NCI-H1105 treated with DMSO at 0.1 percent for 48 hours (cell line): ENCODE data around the gene TMEM127.
"Not testable (repeated sequence)": the region's sequence is repeated elsewhere in the genome, so short reads cannot be mapped to it uniquely, and the experiment has no call there.

ENCODE experiments used
- DNase-seq: peaks from one replicate; lab custom pipeline; 2025; lab: John Stamatoyannopoulos, UW

Gene TMEM127, protein sequence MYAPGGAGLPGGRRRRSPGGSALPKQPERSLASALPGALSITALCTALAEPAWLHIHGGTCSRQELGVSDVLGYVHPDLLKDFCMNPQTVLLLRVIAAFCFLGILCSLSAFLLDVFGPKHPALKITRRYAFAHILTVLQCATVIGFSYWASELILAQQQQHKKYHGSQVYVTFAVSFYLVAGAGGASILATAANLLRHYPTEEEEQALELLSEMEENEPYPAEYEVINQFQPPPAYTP

DNA sequence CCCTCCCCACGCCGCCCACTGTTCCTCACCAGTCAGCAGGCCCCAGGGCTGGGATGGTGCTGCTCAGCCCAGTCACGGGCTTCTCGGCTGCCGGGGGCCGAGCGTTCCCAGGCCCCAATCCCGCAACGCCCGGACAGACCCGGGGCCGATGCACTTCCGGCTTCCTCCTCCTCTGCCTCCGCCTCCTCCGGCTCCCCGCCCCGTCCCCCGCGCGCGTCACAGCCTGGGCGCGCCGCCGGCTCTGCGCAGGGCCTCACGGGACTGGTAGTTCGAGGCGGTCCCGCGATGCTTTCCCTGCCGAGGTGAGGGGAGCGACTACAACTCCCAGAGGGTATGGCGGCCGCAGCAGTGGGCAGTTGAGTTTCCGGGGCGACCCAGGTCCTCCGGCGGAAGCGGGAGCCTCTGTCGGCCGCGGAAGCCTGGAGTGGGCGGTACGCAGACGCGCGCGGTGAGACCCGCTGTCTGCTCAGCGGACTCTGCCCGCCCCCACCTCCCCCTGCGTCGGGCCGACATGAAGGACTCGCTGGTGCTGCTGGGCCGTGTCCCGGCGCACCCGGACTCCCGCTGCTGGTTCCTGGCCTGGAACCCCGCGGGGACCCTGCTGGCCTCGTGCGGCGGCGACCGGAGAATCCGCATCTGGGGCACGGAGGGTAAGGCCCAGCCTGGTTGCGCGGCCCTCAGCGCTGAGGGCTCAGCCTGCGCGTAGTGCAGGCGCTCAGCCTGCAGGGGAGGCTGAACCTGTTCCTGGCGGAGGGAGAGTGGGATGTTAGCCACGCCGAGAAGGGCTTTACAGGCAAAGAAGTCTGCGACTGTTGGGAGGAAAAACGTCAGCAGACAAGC is at the start of gene TMEM127, which contains the start of gene CIAO1:
TMEM127 (minus strand) TSS at position 158 of the 840 bp plus-strand sequence. CDS start 616 bp downstream, outside the sequence.
CIAO1 (plus strand) TSS at position 386 of the 840 bp plus-strand sequence; CDS start at position 512, 126 bp downstream.
- DNase-seq: peak; percentile 96

DNA sequence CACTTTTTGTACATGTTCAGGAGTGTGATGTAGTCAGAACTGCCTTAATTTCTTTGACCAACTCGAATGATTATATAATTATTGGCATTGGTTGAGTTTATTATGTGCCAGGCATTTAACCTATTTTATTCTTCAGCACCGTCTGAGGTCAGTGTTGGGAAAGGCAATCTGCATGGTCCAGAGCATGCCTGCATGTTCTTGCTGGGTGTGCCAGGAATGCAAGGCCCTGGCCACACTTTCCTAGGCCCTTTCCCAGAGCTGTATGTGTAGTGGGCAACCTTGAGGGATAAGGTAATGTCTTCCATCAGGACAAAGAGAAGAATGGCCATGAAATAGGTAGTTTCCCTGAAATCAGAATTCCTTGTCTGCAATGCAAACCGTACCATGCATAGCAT is 49.2 kb upstream of the TMEM127 start:
- no peak for DNase-seq

DNA sequence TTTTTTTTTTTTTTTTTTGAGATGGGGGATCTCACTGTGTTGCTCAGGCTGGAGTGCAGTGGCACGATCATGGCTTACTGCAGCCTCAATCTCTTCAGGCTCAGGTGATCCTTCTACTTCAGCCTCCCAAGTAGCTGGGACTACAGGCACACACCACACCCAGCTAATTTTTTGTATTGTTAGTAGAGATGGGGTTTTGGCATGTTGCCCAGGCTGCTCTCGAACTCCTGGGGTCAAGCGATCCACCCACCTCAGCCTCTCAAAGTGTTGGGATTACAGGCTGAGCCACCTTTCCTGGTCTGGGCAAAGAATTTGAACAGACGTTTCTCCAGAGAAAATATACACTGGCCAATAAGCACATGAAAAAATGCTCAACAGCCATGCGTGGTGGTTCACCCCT is 42.5 kb upstream of the TMEM127 start:
- DNase-seq: peak; percentile 16

DNA sequence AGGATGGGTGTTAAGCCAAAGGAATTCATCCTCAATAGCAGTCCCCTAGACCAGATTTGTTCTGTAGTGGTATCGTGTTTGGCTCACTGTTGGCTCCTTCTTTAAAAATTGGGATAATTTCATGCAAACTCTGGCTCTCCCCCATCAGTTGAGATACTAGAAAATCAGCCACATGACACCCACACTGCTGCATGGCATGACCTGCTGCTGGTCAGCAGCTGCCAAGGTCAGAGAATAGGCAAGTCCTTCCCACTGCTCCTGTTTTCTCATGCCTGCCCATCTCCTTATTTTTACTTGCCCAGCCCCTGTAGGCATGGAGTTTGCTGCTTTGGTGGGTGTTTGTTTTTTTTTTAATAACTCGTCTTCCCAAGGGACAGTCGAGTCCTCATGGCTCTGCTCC is 40.6 kb upstream of the TMEM127 start:
- no peak for DNase-seq

DNA sequence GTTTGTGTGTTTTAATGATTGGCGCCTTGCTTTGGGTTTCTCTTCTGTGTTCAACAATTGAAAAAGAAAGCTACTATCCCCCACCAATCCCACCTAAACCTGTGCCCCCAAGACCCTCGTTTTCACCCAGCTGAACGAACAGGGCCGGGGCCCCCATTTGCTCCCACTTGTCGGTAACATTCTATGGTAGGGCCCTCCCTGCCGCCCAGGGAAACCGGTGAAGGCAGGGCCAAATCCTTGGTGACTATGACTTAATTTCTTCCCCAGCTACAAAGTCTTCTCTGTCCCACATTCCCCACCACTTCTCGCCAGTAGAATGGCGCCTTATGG is 40.1 kb upstream of the TMEM127 start:
- no peak for DNase-seq

DNA sequence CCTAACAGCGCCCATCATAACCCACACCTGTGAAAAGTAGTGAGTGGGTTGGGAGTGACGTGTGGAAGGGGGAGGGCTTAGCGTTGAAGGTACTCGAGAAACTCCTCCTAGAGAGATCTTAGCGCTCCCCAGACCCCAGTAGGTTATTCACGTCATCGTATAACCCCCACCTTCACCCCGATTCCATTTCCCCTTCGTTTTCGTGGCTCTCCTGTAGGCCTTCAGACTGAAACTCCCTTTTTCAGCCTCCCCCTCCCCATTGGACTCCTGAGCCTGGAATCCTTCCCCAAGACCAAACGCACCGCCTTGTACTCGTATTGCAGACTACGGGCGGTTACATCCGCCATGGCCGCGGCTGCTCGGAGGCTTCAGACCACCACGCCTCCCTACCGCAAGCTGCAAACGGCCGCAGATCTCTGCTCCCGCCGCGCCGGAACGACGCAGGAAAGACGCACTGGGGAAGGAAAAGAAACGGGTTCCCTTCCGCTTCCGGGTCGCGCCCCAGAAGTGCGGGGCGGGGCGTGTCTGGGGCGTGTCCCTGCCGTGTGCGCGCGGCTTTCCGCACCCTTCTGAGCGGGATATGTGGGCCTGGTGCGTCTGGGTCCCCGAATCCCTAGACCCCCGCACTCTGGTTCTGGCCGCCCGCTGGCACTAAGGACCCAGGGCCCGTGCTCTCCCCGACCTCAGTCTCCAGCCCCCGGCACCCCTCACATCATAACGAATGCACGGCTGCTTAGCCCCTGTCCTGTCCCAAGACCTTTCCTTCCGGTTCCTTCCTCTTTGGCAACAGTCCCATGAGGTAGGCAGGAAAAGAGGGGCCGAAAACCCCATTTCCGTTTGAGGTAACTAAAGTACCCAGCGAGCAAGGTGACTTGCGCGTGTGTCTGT is 39.5 kb upstream of the TMEM127 start, which contains the start of gene SNRNP200:
SNRNP200 (minus strand) TSS at position 456 of the 888 bp plus-strand sequence; CDS start at position 347, 109 bp downstream.
- peak; percentile 86 for DNase-seq

DNA sequence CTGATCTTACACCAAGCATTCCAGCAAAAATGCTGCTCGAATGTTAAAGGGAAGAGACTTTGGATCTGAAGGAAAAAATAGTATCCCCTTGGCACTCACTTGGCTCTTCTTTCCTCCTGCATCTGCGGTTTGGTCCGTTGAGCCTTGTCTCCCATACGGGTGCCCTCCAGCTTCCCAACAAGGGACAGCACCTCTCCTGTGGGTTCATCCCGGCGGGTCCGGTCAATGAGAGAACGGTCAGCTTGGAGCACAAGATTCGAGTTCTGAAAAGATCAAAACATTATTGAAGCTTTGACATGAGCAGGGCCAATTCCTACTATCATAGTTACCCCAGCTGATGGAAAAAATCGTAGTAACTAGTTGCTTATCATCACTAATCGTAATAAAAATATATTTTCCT is 38.8 kb upstream of the TMEM127 start:
- no peak for DNase-seq

DNA sequence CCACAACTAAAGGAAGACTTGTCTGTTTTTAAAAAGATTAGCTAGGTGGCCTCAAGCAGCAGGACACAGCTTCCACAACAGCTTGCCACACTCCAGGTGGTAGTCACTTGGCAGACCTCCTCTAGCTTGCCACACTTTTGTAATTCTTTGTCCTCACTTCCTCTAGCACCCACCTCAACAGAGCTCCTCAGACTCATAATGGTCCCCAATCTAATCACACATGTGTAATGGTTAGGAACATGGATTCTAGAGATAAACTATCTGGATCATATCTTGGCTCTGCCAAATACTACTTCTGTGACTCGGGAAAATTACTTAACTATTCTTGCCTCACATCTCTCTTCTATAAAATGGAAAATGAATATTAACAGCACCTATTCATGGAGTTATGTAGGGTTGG is 36.1 kb upstream of the TMEM127 start:
- no peak for DNase-seq

DNA sequence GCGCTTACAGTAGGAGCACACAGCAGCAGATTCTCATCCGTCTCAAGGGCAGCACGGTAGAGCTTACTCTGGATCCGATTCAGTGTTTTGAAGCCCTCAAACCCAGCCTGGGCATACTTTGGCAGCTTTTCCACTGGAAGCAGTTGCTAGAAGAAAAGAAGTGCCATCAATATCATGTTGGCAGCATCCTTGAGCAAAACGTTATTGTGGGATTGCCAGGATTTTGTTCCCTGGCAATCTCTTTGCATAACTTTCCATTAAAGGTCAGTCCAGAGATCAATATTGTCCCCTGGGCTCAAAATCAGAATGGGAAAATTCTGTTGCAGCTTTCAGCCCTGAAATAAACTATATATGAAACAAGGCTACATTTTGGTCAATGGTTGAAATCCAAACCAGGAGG is 31.1 kb upstream of the TMEM127 start:
- no peak for DNase-seq

DNA sequence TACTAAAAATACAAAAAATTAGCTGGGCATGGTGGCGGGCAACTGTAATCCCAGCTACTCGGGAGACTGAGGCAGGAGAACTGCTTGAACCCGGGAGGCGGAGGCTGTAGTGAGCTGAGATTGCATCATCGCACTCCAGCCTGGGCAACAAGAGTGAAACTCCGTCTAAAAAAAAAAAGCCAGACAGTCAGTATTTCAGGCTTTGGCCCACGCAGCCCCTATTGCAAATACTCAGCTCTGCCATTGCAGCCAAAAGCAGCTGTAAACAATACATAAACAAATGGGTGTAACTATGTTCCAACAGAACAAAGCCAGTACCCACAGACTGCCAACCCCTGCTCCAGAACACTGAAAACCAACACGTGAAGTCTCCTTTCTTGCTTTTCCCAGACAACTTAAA is 28.5 kb upstream of the TMEM127 start:
- DNase-seq: not testable (repeated sequence)

DNA sequence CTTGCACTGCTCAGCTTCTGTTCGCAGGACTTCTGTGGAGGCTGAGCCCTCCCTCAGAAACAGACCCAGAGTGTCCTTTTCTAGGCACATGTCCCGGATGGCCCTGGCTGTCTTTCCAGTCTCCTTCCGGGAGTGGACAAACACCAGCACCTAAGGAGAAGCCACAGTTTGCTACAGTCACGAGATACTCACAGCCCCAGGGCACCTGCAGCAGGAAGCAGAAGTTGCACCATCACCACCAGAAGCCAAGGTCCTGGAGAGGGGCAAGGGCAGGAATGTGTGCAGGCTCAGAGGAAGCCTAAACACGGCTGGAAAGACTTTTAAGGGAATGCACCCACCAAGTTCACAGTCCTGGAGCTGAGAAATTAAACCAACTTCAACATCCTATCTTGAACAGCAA is 26.0 kb upstream of the TMEM127 start:
- no peak for DNase-seq

DNA sequence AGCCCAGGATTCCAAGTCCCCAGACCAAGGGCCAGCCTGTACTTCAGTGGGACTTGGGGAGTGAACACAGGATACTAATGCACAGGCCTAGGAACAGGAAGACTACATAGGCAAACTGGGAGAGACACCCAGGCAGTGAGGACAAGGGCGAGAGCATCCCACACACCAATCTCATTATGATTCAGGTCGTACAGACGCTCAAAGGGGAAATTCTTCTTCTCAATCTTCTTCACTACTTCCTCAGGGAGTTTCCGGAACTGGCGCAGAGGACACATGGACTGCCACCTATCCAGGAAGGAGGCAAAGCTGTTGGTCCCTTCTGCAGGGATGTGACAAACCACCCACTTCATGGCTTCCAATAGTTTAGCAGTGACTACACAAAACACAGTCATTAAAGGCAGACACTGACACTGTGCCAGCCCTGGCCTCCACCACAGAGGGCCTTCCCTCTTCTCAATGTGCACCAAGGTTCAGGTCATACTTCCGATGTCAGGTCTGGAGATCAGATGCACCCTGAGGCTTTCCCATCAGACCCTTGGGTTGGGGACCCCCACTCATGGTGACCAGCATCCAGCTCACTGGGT is 21.6 kb upstream of the TMEM127 start:
- no peak for DNase-seq

DNA sequence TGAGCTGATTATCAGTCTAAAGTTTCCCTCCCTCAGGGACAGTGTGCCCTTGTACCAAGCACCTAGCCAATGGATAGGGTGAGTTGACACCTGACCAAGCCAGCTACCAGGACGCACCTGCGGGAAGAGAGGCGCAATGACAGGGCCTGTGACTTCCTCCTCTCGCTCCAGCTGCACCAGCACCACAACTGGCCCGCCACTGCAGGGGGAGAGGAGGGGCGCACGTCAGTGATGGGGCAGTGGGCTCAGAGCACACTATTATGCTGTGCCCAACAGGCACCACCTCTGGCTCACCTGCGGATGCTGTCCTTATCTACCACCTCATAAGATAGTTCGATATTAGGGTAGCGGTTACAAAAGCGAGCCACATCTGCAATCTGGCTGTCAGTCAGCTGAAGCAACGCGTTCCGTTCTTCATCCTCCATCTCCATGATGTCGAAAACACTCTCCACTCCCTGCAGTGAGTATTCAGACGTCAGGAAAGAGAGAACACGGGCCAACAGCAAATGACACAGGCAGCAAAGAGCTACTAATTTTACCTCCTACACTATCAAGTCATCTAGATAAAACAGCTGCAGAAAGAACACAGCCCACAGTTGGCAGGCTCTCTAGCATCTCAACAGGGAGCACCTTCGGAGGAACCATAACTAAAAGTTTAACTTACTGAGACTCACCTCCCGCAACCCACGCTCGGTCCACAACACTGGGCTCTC is 11.1 kb upstream of the TMEM127 start:
- no peak for DNase-seq

DNA sequence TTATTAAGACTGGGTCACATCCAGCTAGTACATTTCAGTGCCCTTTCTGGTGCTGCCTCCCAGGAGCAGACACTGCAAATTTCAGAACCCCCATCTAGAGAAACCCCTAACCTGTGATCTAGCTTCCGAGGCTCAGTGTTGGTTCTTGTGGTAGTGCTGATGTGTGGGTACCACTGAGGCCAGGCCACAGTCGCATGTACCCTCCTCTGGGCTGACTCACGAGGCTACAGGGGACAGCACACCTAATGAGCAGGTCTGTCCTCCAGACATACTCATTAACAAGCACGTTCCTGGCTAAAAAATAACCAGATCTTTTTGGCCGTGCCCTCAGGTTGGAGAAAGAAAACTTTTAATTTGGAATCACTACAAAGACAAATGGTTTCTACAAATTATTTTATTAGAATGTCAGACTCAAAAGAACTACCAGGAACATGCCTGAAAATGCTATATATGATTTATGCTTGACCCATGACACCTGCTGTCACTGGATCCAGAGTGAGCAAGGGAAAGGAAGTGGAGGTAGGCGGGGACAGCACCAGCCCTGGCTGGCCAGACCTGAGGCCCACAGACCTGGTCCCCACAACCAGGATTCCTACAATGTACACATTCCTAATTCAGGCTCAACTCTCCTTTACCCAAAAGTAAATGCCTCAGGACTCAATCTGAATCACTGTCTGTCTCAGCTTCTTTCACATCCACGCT is 8.7 kb upstream of the TMEM127 start:
- no peak for DNase-seq

DNA sequence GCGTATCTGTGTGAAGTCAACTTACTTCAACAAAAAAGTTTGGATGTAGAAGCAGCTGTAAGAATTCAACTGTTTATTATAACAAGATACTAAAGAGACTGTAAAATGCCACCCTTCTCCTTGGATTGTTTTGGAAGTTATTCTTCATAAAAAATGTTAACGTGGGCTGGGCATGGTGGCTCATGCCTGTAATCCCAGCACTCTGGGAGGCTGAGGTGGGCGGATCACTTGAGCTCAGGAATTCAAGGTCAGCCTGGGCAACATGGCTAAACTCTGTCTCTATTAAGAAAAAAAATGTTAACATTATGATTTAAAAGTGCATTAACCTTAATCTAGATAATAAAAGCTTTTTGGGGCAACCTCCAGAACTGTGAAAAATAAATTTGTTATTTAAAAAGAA is 8.0 kb upstream of the TMEM127 start:
- no peak for DNase-seq

DNA sequence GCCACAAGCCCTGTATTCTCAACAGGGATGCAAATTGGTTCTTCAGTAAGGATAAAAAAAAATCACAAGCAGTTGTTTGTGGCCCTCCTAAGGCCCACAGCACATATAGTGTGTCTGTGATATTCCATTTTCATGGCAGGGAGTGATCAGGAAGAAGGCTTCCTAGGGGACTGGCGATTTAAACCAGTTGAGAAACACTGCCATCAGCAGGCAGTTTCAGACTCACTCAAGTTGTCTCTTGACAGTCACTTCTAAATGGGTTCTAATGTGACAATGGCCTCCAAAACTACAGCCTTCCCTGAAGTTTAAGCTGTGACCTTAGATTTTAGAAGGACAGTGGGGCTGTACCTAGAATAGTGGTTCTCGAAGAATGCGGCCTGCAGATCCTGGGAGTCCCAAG is 6.2 kb upstream of the TMEM127 start:
- no peak for DNase-seq

DNA sequence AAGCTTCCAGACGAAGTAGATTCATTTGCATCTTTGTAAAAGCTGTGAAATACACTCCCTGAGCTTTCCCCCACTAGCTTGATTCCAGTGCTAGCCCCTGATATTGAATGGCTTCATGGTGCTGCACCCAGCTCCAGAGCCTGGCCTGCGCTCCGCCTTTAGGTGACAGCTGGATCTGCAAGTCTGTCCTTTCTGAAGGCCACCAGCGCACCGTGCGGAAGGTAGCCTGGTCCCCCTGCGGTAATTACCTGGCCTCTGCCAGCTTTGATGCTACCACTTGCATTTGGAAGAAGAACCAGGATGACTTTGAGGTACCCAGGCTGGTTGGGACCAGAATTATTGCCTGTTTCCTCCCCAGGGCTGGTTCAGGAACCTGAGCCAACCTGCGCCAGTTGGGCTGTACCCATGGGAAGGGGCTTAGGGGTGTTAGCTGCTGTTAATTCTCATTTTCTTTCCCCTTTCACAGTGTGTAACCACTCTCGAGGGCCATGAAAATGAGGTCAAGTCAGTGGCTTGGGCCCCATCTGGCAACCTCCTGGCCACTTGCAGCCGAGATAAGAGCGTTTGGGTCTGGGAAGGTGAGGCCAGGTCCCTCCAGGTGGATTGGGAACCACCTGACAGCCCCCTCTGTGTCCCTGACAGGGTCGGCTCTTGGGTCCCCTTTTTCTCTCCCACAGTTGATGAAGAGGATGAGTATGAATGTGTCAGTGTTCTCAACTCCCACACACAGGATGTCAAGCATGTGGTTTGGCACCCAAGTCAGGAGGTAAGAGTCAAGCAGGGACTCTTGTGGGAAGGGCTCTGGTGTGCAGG is 1.6 kb upstream of the TMEM127 start:
- peak; percentile 21 for DNase-seq

DNA sequence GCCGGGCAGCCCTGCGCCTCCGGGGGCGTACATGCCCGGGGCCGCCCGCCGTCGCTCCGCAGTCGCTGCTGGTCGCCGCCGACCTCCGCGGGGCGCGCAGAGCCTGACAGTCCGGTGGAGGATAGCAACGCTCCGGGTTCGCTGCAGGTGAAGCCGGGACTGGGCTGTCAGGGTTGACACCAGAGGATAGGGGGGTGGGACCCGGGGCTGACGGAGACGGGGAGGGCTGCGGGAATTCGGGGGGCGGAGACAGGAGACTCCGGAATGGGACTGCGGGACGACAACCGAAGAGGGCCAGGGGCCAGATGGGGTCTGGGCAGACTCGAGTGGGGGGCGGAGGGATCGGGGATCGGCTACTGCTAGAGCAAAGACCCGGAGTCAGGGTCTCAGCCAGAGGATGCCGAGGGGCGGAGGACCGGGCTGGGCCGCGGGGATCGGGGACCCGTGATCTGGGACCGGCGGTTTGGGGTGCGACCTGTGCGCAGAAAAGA is 403 bp downstream of the TMEM127 start:
- DNase-seq: peak; percentile 25

DNA sequence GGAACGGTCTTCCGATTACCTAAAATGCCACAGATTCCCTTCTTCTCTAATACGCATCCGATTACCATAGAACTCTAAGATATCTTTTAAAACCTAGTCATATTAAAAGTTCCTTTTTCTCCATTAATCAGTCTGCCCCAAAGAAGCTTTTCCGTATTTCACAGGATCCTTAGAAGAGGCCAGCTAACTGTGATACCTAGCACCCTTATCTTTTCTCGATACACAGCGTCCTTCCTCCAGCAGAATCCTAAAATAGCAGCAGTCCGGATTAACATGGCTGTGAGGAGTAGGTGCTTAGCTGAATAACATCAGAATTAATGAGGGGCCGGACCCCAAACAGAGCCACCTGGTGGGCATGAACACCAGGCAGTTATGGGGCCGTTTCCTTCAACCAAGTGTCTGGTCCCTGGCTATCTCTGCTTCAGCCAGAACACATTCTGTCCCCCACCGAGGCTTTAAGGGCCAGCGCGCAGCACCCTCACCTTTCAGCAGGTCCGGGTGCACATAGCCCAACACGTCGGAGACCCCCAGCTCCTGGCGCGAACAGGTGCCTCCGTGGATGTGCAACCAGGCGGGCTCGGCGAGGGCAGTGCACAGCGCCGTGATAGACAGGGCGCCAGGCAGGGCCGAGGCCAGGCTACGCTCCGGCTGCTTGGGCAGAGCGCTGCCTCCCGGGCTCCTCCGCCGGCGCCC is 995 bp downstream of the TMEM127 start:
- DNase-seq: peak; percentile 47
